GM12878 (cell line): ENCODE data around the gene RCCD1. TPM values are rescaled to one million over a fixed set of nuclear protein-coding genes. Genes with fewer than 3 reads are reported as not detected.

Experiments
- ATAC-seq: fragments of 200-7000 bp; cut with Tn5 transposase; 3 replicates; pipeline ENCODE4 v1.9.1; 2020; ENCODE audit warnings: mild to moderate bottlenecking, moderate library complexity
- BruUV-seq: library from RNA; stranded (reverse); fragments of 400-500 nt; replicated peaks from 2 replicates; lab custom pipeline; 2021; lab: Mats Ljungman, UMichigan
- CTCF ChIA-PET: fragments of 300-600 bp; sonication (Branson Sonifier 250); formaldehyde crosslinking; extraction: SDS; loops from one replicate; lab custom pipeline; 2021; ENCODE audit warnings: inconsistent platforms; lab: Yijun Ruan, JAX
- POLR2A ChIA-PET: fragments of 350-600 bp; formaldehyde crosslinking; extraction: SDS; loops from one replicate; lab custom pipeline; 2021; ENCODE audit warnings: inconsistent platforms; lab: Charles Lee
- RAD21 ChIA-PET: fragments of 300-600 bp; sonication (Branson Sonifier 250); formaldehyde crosslinking; loops from one replicate; lab custom pipeline; 2023; ENCODE audit warnings: antibody characterized with exemption; ENCODE audit not compliant: unreplicated experiment; lab: Charles Lee
- SMC1A ChIA-PET: fragments of 300-600 bp; sonication (Branson Sonifier 250); formaldehyde crosslinking; loops from one replicate; lab custom pipeline; 2023; ENCODE audit not compliant: unreplicated experiment, uncharacterized antibody; lab: Charles Lee
- DNase-seq: peaks from one replicate; pipeline ENCODE4 v3.0.0-alpha.2; 2011; ENCODE audit warnings: low read depth, low spot score
- FAIRE-seq: peaks from 3 replicates; lab custom pipeline; 2011; peaks lifted over from hg19 to GRCh38; lab: Jason Lieb, UNC
- H2AFZ ChIP-seq: 2 replicates; pipeline ENCODE4 v1.6.0; 2011; ENCODE audit warnings: low read depth, low read length, control low read depth; ENCODE audit not compliant: control insufficient read depth
- H3K27ac ChIP-seq: 2 replicates; pipeline ENCODE4 v1.5.1; 2011; ENCODE audit warnings: control low read depth; ENCODE audit not compliant: control insufficient read depth, insufficient read depth
- H3K27me3 ChIP-seq, 2 experiments: replicated peaks in 1 of 2; 2 replicates each; pipeline versions ENCODE4 v1.6.0 to v1.6.1; 2011; ENCODE audit warnings: low read length in 1 of 2; ENCODE audit not compliant: control insufficient read depth in 2 of 2, insufficient read depth in 2 of 2
- H3K36me3 ChIP-seq, 2 experiments: 2 replicates each; pipeline ENCODE4 v1.5.1; 2011; ENCODE audit warnings: low read length in 1 of 2; ENCODE audit not compliant: control insufficient read depth in 2 of 2, insufficient read depth in 2 of 2
- H3K4me1 ChIP-seq: 2 replicates; pipeline ENCODE4 v1.6.1; 2011; ENCODE audit warnings: mild to moderate bottlenecking, low read length, moderate library complexity, mixed read lengths; ENCODE audit not compliant: control insufficient read depth, insufficient read depth
- H3K4me2 ChIP-seq: 2 replicates; pipeline ENCODE4 v1.6.0; 2011; ENCODE audit warnings: control low read depth; ENCODE audit not compliant: control insufficient read depth, insufficient read depth
- H3K4me3 ChIP-seq: fragments of 200-600 bp; sonication (generic); 2 replicates; pipeline ENCODE4 v1.5.1; 2016
- H3K79me2 ChIP-seq: 2 replicates; pipeline ENCODE4 v1.6.0; 2011; ENCODE audit warnings: low read length; ENCODE audit not compliant: control insufficient read depth, insufficient read depth
- H3K9ac ChIP-seq: 2 replicates; pipeline ENCODE4 v1.8.0; 2011; ENCODE audit warnings: low read length, control low read depth, mixed read lengths; ENCODE audit not compliant: control insufficient read depth, insufficient read depth
- H3K9me3 ChIP-seq: replicated peaks from 3 replicates; pipeline ENCODE4 v1.5.1; 2011; ENCODE audit warnings: mild to moderate bottlenecking, low read length; ENCODE audit not compliant: control insufficient read depth, insufficient read depth
- H4K20me1 ChIP-seq: 2 replicates; pipeline ENCODE4 v1.6.0; 2011; ENCODE audit not compliant: control insufficient read depth, insufficient read depth
- BHLHE40 ChIP-seq, 2 experiments: fragments of 450-650 bp in 1 of 2; IDR thresholded peaks; 2 replicates each; pipeline ENCODE4 v1.6.1; 2011 to 2017; ENCODE audit warnings: low read depth in 2 of 2, borderline replicate concordance in 1 of 2, improper control_type of control experiment in 1 of 2, low read length in 1 of 2, mild to moderate bottlenecking in 1 of 2
- CHD2 ChIP-seq: IDR thresholded peaks from 2 replicates; pipeline ENCODE4 v1.6.1; 2011; ENCODE audit warnings: low read depth, low read length, improper control_type of control experiment, borderline replicate concordance
- GATAD2B ChIP-seq: fragments of 450-650 bp; conservative IDR thresholded peaks from 2 replicates; pipeline ENCODE4 v1.6.1; 2017; ENCODE audit warnings: low read depth, mild to moderate bottlenecking, moderate library complexity
- MEF2B ChIP-seq: fragments of 450-650 bp; IDR thresholded peaks from 2 replicates; pipeline ENCODE4 v1.6.1; 2018; ENCODE audit warnings: mild to moderate bottlenecking, moderate library complexity; ENCODE audit not compliant: partially characterized antibody, poor library complexity, severe bottlenecking
- SREBF2 ChIP-seq: IDR thresholded peaks from 2 replicates; pipeline ENCODE4 v1.6.1; 2012; ENCODE audit warnings: mild to moderate bottlenecking, low read length
- TAF1 ChIP-seq: IDR thresholded peaks from 2 replicates; pipeline ENCODE4 v1.6.1; 2011; ENCODE audit warnings: mild to moderate bottlenecking, low read depth, low read length, borderline replicate concordance
- TCF7 ChIP-seq: IDR thresholded peaks from 2 replicates; pipeline ENCODE4 v1.6.1; 2014; ENCODE audit warnings: antibody characterized with exemption, borderline replicate concordance
- ZNF592 ChIP-seq: fragments of 450-650 bp; IDR thresholded peaks from 2 replicates; pipeline ENCODE4 v1.6.1; 2017; ENCODE audit warnings: mild to moderate bottlenecking, moderate library complexity
- WGBS: methylation state at CpG from one replicate; pipeline ENCODE4 v1.1.6; 2016; ENCODE audit warnings: low lambda C conversion rate; ENCODE audit not compliant: insufficient replicate concordance, insufficient coverage; ENCODE audit errors: missing lambda C conversion rate; 5-methylcytosine and 5-hydroxymethylcytosine counted together
- in situ Hi-C: fragments of 300-500 bp; cut with MboI; formaldehyde crosslinking; loops from 9 replicates; pipeline ENCODE4 v1.14.3; 2018; ENCODE audit warnings: mixed read lengths
- intact Hi-C: fragments of 100-400 bp; cut with micrococcal nuclease; formaldehyde crosslinking; loops from one replicate; pipeline ENCODE4 v1.14.2; 2022; ENCODE audit not compliant: unreplicated experiment
- polyA plus RNA-seq, 11 experiments: library from polyadenylated mRNA; depleted of rRNA in 4 of 11; unstranded in 6 of 11; stranded (reverse) in 5 of 11; fragments of >200 nt; fragmentation: Nextera tagmentation in 4 of 11; fragmentation: Illumina TruSeq in 1 of 11; extraction: Ambion mirVana in 4 of 11; extraction: Trizol in 1 of 11; gene quantifications; 1 replicate in 1 of 11; 2 replicates in 10 of 11; pipeline versions ENCODE4 v1.2.1 to v1.2.3, GENCODE V29; 2011 to 2016; ENCODE audit warnings: inconsistent platforms in 2 of 11, missing spikeins in 2 of 11, low read depth in 1 of 11
- total RNA-seq, 4 experiments: library from RNA; depleted of rRNA in 3 of 4; stranded (reverse); fragments of >200 nt in 3 of 4; fragmentation: Illumina TruSeq in 1 of 4; extraction: Trizol in 1 of 4; gene quantifications; 2 replicates each; pipeline versions ENCODE4 v1.2.1 to v1.2.3, GENCODE V29; 2013 to 2021
- TF ChIP-seq, protein P1 (sequence below): IDR thresholded peaks from 2 replicates; pipeline ENCODE4 v1.6.1; 2012; ENCODE audit warnings: improper control_type of control experiment, low read depth, low read length; ENCODE audit not compliant: insufficient replicate concordance

RCCD1 gene
- total and polyA plus RNA-seq, 10 of the 15 experiments (the other 5 are each of a cell fraction or from before 2014, with no cell fraction given): 5.2 to 30.4 (median 20.9) TPM

DNA sequence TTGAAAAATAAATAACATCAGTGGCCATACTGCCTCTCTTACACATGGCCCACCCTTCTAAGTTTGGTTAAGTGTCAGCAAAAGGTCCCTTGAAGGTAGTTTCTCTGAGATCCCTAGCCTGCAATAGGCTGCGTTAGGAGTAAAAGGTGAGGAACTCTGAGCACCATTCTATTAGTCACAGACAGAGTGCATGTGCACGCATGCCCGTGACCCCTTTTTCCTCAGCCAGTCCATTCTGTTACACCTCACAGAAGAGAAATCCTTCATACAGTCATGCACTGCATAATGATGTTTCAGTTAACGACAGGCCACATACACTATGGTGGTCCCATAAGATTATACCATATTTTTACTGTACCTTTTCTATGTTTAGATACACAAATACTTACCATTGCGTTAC is 12.5 kb downstream of the RCCD1 start (continued):
- TF ChIP-seq, protein P1, sequence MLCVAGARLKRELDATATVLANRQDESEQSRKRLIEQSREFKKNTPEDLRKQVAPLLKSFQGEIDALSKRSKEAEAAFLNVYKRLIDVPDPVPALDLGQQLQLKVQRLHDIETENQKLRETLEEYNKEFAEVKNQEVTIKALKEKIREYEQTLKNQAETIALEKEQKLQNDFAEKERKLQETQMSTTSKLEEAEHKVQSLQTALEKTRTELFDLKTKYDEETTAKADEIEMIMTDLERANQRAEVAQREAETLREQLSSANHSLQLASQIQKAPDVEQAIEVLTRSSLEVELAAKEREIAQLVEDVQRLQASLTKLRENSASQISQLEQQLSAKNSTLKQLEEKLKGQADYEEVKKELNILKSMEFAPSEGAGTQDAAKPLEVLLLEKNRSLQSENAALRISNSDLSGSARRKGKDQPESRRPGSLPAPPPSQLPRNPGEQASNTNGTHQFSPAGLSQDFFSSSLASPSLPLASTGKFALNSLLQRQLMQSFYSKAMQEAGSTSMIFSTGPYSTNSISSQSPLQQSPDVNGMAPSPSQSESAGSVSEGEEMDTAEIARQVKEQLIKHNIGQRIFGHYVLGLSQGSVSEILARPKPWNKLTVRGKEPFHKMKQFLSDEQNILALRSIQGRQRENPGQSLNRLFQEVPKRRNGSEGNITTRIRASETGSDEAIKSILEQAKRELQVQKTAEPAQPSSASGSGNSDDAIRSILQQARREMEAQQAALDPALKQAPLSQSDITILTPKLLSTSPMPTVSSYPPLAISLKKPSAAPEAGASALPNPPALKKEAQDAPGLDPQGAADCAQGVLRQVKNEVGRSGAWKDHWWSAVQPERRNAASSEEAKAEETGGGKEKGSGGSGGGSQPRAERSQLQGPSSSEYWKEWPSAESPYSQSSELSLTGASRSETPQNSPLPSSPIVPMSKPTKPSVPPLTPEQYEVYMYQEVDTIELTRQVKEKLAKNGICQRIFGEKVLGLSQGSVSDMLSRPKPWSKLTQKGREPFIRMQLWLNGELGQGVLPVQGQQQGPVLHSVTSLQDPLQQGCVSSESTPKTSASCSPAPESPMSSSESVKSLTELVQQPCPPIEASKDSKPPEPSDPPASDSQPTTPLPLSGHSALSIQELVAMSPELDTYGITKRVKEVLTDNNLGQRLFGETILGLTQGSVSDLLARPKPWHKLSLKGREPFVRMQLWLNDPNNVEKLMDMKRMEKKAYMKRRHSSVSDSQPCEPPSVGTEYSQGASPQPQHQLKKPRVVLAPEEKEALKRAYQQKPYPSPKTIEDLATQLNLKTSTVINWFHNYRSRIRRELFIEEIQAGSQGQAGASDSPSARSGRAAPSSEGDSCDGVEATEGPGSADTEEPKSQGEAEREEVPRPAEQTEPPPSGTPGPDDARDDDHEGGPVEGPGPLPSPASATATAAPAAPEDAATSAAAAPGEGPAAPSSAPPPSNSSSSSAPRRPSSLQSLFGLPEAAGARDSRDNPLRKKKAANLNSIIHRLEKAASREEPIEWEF: no peak
- TF ChIP-seq GATAD2B: no peak

- ChIA-PET POLR2A (interaction anchor here (0.6 to 1.1 kb wide), 2 partner anchors 13 to 25 kb away, joined by 3 to 4 read pairs; no protein-coding TSS in a partner anchor), CTCF (interaction anchor here (1.3 to 2.6 kb wide), 3 partner anchors 13 to 65 kb away, joined by 3 to 12 read pairs (median 4); partner anchors contain the start of gene RCCD1), RAD21 (interaction anchor here (0.9 kb wide), 1 partner anchor 19 kb away, joined by 3 read pairs; no protein-coding TSS in a partner anchor), SMC1A (interaction anchor here (1.0 kb wide), 1 partner anchor 15 kb away, joined by 3 read pairs; no protein-coding TSS in a partner anchor)
- H3K27me3 ChIP-seq: no peaks in the 10 kb centered on the region
- no peak overlapping the region for H3K27ac ChIP-seq
- no peak overlapping the region for H3K4me3 ChIP-seq
- no TSS peak for BruUV-seq
- in situ Hi-C loops: loop anchor here (25.0 kb wide), 1 partner anchor 1381 kb away; the partner anchor contains the start of gene TICRR
- H3K36me3 ChIP-seq: peaks cover 32 to 49% of the 10 kb centered on the region in 2 experiments
- DNase-seq (no peak), ATAC-seq (no peak), FAIRE-seq (no peak)
- 100% methylated on average over 1 of the region's 1 CpG for WGBS
- H3K4me1 ChIP-seq: no peaks in the 10 kb centered on the region
- H3K4me2 ChIP-seq: no peak overlapping the region
- no peak overlapping the region for H2AFZ ChIP-seq
- intact Hi-C loops: no loop called here
- no peaks in the 10 kb centered on the region for H3K9me3 ChIP-seq
- H4K20me1 ChIP-seq: no peaks in the 10 kb centered on the region
- H3K79me2 ChIP-seq: no peaks in the 10 kb centered on the region
- no peak overlapping the region for H3K9ac ChIP-seq
- TF ChIP-seq CHD2 (no peak), MEF2B (no peak), TCF7 (no peak), SREBF2 (no peak), BHLHE40 (IDR thresholded peaks at IDR 0.05; ENCODE audit: borderline replicate concordance in 1 of 2, low read depth in 2 of 2, low read length in 1 of 2) (no peak), TAF1 (no peak), ZNF592 (no peak)
Measured at GRCh38 chr15:90968434-90968833, 13.8 kb downstream of the RCCD1 start.
